Daoy (cell line): ENCODE results near the gene POU2F3. TPM values are rescaled to one million over a fixed set of nuclear protein-coding genes. Genes with fewer than 3 reads are reported as not detected.
A peak's percentile ranks its signal among the peaks of the same experiment; 100 is the strongest.

Experiments used
- DNase-seq: peaks from one replicate; pipeline ENCODE4 v3.0.0-alpha.2; 2015; ENCODE audit warnings: low read depth
- total RNA-seq: library from RNA; depleted of rRNA; stranded (reverse); fragments of >200 nt; shearing (Covaris generic); gene quantifications from 2 replicates; pipeline ENCODE4 v1.2.3, GENCODE V29; 2014; rRNA removed

POU2F3 gene
- total RNA-seq, result not detected in 2 replicates

- no peak for DNase-seq
Measured at GRCh38 chr11:120239713-120240640, at the start of gene POU2F3. Gene POU2F3 (plus strand): TSS chr11:120240140. CDS start chr11:120240344, 204 bp downstream.

GRCh38 chr11:120191058-120191457, 48.9 kb upstream of the POU2F3 start:
- DNase-seq, result no peak

- DNase-seq, result no peak
Measured at GRCh38 chr11:120192831-120193625, 46.9 kb upstream of the POU2F3 start.

- DNase-seq, result no peak
Measured at GRCh38 chr11:120194166-120194565, 45.8 kb upstream of the POU2F3 start.

GRCh38 chr11:120195601-120196320, 44.2 kb upstream of the POU2F3 start:
- DNase-seq, result no peak

GRCh38 chr11:120196826-120197225, 43.1 kb upstream of the POU2F3 start:
- no peak for DNase-seq

- DNase-seq, result no peak
Measured at GRCh38 chr11:120197251-120197891, 42.6 kb upstream of the POU2F3 start.

GRCh38 chr11:120197977-120198376, 42.0 kb upstream of the POU2F3 start:
- no peak for DNase-seq

- no peak for DNase-seq
Measured at GRCh38 chr11:120198403-120198786, 41.5 kb upstream of the POU2F3 start.

GRCh38 chr11:120198787-120199469, 41.0 kb upstream of the POU2F3 start:
- no peak for DNase-seq

- DNase-seq, result no peak
Measured at GRCh38 chr11:120199613-120200012, 40.3 kb upstream of the POU2F3 start.

- no peak for DNase-seq
Measured at GRCh38 chr11:120200677-120201076, 39.3 kb upstream of the POU2F3 start.

- no peak for DNase-seq
Measured at GRCh38 chr11:120201653-120202052, 38.3 kb upstream of the POU2F3 start.

GRCh38 chr11:120203626-120204025, 36.3 kb upstream of the POU2F3 start:
- DNase-seq, result no peak

- peak; percentile 63 for DNase-seq
Measured at GRCh38 chr11:120205596-120206161, 34.3 kb upstream of the POU2F3 start.

- DNase-seq, result no peak
Measured at GRCh38 chr11:120207512-120207911, 32.4 kb upstream of the POU2F3 start.

GRCh38 chr11:120208001-120208441, 31.9 kb upstream of the POU2F3 start:
- no peak for DNase-seq

- peak; percentile 90 for DNase-seq
Measured at GRCh38 chr11:120208777-120209176, 31.2 kb upstream of the POU2F3 start.

- DNase-seq, result no peak
Measured at GRCh38 chr11:120209746-120210625, 30.0 kb upstream of the POU2F3 start.
